ENCODE results near the gene NPHP4. TPM values are rescaled to one million over a fixed set of nuclear protein-coding genes. Genes with fewer than 3 reads are reported as not detected.

The NPHP4 gene
- polyA plus RNA-seq, 2 of the 4 experiments (the other 2 are of a cell fraction), result 2.9 to 5.1 TPM

GRCh38 chr1:5878971-5879370 is 113.3 kb downstream of the NPHP4 start:
- Histone ChIP-seq H3K4me1 (no peaks in the 10 kb centered on the region), H3K4me2 (no peak overlapping the region), H3K9me3 (no peaks in the 10 kb centered on the region), H3K27ac (no peak overlapping the region), H3K4me3 (no peak overlapping the region)
- 78% methylated on average over 4 of the region's 4 CpGs for WGBS (ENCODE audit: missing lambda C conversion rate)
- POLR2A ChIA-PET, result no interaction called here
- ATAC-seq (no peak), FAIRE-seq (no peak), DNase-seq (ENCODE audit: low read depth in 1 of 2, low spot score in 1 of 2) (no peak)
- CTCF ChIA-PET, result no interaction called here
- TF ChIP-seq PBX3 (IDR thresholded peaks at IDR 0.05) (no peak), EHF (CRISPR knock-in tag; IDR thresholded peaks at IDR 0.05) (no peak), BCL3 (IDR thresholded peaks at IDR 0.05) (no peak), MYC (IDR thresholded peaks at IDR 0.05; ENCODE audit: borderline replicate concordance, low read length) (no peak), POLR2A (IDR thresholded peaks at IDR 0.05; ENCODE audit: low read length) (no peak), TFCP2L1 (CRISPR knock-in tag; IDR thresholded peaks at IDR 0.05) (no peak), HEYL (CRISPR knock-in tag; IDR thresholded peaks at IDR 0.05) (no peak)

GRCh38 chr1:5877683-5878530 is 114.3 kb downstream of the NPHP4 start:
- DNase-seq (ENCODE audit: low read depth in 1 of 2, low spot score in 1 of 2) (no peak), ATAC-seq (no peak), FAIRE-seq (no peak)
- TF ChIP-seq SMC3 (IDR thresholded peaks at IDR 0.05) (no peak), RCOR1 (IDR thresholded peaks at IDR 0.05; ENCODE audit: low read depth, low read length) (no peak), CTCF (IDR thresholded peaks at IDR 0.05) (no peak), POLR2A (IDR thresholded peaks at IDR 0.05; ENCODE audit: low read length) (no peak)
- Histone ChIP-seq H3K4me2 (no peak overlapping the region), H3K4me3 (no peak overlapping the region), H3K27ac (no peak overlapping the region), H3K4me1 (no peaks in the 10 kb centered on the region), H3K9me3 (no peaks in the 10 kb centered on the region)
- ChIA-PET CTCF (interaction anchor here (1.2 to 1.5 kb wide), 3 partner anchors 15 to 368 kb away, joined by 3 read pairs; no protein-coding TSS in a partner anchor), POLR2A (no interaction called here)
- 98% methylated on average over 11 of the region's 20 CpGs for WGBS (ENCODE audit: missing lambda C conversion rate)

GRCh38 chr1:5877001-5877400 is 115.2 kb downstream of the NPHP4 start:
- no peak for ATAC-seq
- POLR2A ChIA-PET, result no interaction called here
- 88% methylated on average over 18 of the region's 22 CpGs for WGBS (ENCODE audit: missing lambda C conversion rate)

GRCh38 chr1:5876094-5876650 is 116.1 kb downstream of the NPHP4 start:
- no peak for ATAC-seq
- Histone ChIP-seq H3K4me1 (no peaks in the 10 kb centered on the region), H3K27ac (no peak overlapping the region), H3K9me3 (no peaks in the 10 kb centered on the region), H3K4me3 (no peak overlapping the region), H3K4me2 (no peak overlapping the region)
- FAIRE-seq, result no peak
- CTCF ChIA-PET, result no interaction called here
- POLR2A ChIA-PET, result no interaction called here
- 86% methylated on average over 5 of the region's 7 CpGs for WGBS (ENCODE audit: missing lambda C conversion rate)
- no peak for DNase-seq (ENCODE audit: low read depth in 1 of 2, low spot score in 1 of 2)
- TF ChIP-seq ZC3H11A (IDR thresholded peaks at IDR 0.05), result no peak
- no peak for TF ChIP-seq ELK1 (IDR thresholded peaks at IDR 0.05; ENCODE audit: low read depth, low read length)
- TF ChIP-seq CHD4 (IDR thresholded peaks at IDR 0.05; ENCODE audit: borderline replicate concordance), result no peak
- no peak for TF ChIP-seq CTCF (IDR thresholded peaks at IDR 0.05)
- TF ChIP-seq POLR2AphosphoS2 (conservative IDR thresholded peaks at IDR 0.05; ENCODE audit: low read length), result no peak
- TF ChIP-seq EP300 (IDR thresholded peaks at IDR 0.05), result no peak
- no peak for TF ChIP-seq MYC (IDR thresholded peaks at IDR 0.05; ENCODE audit: borderline replicate concordance, low read length)
- TF ChIP-seq HMGXB4 (CRISPR knock-in tag; IDR thresholded peaks at IDR 0.05; ENCODE audit: borderline replicate concordance), result no peak

More at GRCh38 chr1:5877001-5877400, 115.2 kb downstream of the NPHP4 start:
- Histone ChIP-seq H3K4me1 (no peaks in the 10 kb centered on the region), H3K27ac (no peak overlapping the region), H3K9me3 (no peaks in the 10 kb centered on the region), H3K4me3 (no peak overlapping the region), H3K4me2 (no peak overlapping the region)
- CTCF ChIA-PET, result interaction anchor here (1.2 to 1.5 kb wide), 3 partner anchors 15 to 367 kb away, joined by 3 read pairs; no protein-coding TSS in a partner anchor
- no peak for TF ChIP-seq SMC3 (IDR thresholded peaks at IDR 0.05)
- no peak for TF ChIP-seq RNF2 (IDR thresholded peaks at IDR 0.05; ENCODE audit: borderline replicate concordance, low read depth)
- FAIRE-seq (no peak), DNase-seq (ENCODE audit: low read depth in 1 of 2, low spot score in 1 of 2) (no peak)
